GM03348 (cell line): Measurements from ENCODE around the gene UNK.
A peak's percentile ranks its signal among the peaks of the same experiment; 100 is the strongest.
"Not testable (repeated sequence)": the region's sequence is repeated elsewhere in the genome, so short reads cannot be mapped to it uniquely, and the experiment has no call there.

Experiments used
- DNase-seq: peaks from one replicate; pipeline ENCODE4 v3.0.0; 2012; ENCODE audit warnings: low spot score

UNK gene

GRCh38 chr17:75807861-75808260 lies 23.3 kb downstream of the UNK start:
- DNase-seq = no peak

DNA sequence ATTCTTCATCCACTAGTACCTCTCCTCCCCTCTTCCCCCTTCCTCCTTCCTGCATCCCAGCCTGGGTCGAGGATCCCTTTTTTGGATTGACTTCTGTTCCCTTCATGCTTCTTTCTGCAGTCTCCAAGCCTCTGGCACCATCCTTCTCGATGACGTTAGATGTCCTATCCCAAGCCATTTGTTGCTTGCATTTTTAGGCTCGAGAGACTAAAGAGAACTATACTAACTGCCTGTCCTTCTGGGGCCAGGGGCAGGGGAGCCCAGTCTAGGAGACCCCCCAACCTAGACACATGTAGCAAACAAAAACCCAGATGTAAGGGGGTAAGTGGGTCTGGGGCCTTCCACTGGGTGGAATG lies 23.9 kb downstream of the UNK start:
- DNase-seq = no peak

DNA sequence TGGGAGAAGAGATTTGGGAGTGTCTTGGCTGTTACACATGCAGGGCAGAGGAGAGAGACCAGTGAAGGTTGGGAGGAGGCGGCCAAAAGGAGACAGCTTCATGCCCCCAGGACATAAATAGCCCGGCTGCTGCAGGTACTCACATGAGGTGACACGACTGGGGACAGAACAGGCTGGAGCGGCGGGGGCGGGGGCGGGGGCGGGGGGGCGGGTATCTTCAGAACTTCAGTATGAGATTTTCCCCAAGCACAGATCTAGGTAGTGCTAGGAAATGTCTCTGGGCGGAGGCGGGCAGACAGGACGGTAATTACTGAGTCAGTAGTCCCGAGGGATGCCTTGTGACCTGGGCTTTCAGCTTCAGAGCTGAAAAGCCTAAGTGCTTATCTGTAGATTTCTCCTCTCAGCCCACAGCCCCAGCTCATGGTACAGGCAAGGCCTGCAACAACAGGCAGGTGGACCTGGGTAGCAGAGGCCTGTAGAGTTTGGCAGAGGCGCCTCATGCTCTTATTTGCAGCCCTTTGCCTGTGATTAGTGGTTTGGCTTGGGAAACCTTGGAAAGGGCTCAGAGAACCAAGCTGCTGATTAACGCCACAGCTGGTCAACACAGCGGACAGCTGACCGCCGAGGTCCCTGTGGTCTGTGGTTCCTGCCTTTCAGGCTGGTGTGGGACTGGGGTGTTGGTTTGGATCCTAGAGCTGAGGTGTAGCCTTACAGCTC lies 24.5 kb downstream of the UNK start:
- DNase-seq = peak; percentile 72

- no peak for DNase-seq
Observed at GRCh38 chr17:75809631-75810111, 25.1 kb downstream of the UNK start.

DNA sequence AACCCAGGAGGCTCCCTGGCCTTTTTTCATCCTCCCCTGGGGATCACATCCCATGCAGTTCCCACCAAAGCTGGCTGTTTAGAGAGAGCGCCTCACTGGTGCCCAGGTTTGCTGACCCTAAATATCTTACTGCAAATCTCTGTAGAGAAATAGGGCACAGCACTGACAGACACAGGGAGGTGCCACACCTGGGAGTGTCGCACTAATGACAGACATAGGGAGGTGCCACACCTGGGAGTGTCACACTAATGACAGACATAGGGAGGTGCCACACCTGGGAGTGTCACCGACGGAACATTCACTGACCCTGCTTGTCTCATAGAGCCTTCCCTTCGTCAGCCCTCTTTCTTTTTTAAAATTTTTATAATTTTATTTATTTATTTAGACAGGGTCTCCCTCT lies 25.6 kb downstream of the UNK start:
- DNase-seq = no peak

GRCh38 chr17:75810756-75811155 lies 26.1 kb downstream of the UNK start:
- not testable (repeated sequence) for DNase-seq

GRCh38 chr17:75811174-75811573 lies 26.6 kb downstream of the UNK start:
- no peak for DNase-seq

DNA sequence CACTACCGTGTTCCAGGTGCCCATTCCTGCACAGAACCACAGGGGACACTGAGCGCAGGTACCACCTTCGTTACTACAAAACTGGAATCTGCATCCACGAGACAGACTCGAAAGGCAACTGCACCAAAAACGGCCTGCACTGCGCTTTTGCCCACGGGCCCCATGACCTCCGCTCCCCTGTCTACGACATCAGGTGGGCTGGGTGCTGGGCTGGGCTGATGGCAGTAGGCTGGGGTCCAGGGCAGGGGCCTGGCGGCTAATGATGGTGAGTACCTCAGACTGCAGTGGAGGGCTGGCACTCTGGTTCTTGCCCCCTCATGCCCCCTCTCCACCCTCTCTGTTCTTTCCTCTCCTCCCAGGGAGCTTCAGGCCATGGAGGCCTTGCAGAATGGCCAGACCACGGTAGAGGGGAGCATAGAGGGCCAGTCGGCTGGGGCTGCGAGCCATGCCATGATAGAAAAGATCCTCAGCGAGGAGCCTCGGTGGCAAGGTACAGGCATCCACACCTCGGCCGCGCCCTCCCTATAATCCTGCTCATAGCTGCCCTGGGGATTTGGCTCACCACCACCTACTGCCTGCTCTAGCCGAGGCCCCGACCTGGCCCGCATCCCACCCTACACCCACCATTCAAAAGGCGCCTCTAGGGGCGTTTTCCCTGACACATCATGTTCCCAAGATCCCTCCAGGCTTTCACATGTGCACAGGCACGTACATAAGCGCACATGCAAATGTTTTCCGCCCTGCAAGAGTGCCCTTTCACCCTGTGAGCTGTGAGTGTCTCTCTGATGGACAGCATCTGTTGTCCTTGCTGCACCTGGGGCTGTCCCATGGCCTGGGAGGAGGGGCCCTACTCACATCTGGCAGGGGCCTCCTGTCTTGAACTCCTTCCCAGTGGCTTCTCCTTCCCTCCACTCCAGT lies 27.7 kb downstream of the UNK start:
- DNase-seq = no peak

- DNase-seq = no peak
Observed at GRCh38 chr17:75813081-75814020, 28.7 kb downstream of the UNK start.

GRCh38 chr17:75814021-75814395 lies 29.4 kb downstream of the UNK start:
- no peak for DNase-seq

DNA sequence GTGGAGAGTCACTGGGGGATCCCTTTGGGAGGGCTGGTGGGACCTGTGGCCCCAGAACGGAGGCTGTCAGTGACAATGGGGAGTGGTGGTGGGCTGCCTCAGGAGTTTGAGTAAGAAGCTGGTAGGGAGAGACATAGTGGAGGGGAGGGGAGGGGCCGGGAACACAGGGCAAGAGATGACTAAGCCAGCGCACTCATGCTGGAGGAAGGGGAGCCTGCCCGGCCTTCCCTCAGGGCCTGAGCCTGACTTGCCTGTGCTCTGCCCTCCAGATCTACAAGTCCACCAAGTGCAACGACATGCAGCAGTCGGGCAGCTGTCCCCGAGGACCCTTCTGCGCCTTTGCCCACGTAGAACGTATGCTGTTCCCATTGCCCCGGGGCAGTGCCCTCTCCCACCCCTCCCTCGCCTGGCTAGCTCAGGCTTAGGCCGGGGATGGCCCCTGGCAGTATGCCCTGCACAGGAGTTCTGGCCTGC lies 30.3 kb downstream of the UNK start:
- no peak for DNase-seq

GRCh38 chr17:75815399-75815798 lies 30.8 kb downstream of the UNK start:
- no peak for DNase-seq

DNA sequence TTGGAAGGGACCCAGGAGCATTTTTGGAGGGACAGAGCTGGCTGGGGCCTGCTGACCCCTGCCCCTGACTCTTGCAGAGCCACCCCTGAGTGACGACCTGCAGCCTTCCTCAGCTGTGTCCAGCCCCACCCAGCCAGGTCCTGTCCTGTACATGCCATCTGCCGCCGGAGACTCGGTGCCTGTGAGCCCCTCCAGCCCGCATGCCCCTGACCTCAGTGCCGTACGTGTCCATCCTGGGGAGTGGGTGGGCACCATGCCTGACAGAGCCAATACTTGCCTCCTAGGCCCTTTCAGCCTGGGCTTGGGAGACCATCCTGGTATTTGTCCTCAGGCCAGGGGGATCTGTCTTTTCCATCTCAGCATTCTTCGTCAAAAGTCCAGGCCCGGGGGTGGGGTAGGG lies 32.1 kb downstream of the UNK start:
- DNase-seq = no peak

DNA sequence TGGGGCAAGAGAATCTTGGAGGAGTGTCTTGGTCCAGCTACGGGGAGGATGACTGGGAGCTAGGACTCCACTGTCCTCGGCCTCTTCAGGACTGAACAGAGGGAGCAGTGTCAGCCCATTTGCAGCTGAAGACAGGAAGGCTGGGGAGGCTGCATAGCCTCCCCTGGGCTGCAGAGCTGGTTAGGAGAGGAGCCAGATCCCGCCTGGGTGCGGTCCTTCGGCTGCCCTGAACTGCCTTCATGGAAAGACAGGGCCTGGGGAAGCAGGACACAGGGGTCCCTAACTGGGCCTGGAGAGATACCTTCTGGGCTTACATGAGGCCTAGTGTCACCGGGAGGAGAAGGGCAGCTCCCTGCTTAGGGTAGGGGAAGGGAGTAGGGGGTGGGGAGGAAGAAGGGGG lies 33.0 kb downstream of the UNK start:
- DNase-seq = no peak

DNA sequence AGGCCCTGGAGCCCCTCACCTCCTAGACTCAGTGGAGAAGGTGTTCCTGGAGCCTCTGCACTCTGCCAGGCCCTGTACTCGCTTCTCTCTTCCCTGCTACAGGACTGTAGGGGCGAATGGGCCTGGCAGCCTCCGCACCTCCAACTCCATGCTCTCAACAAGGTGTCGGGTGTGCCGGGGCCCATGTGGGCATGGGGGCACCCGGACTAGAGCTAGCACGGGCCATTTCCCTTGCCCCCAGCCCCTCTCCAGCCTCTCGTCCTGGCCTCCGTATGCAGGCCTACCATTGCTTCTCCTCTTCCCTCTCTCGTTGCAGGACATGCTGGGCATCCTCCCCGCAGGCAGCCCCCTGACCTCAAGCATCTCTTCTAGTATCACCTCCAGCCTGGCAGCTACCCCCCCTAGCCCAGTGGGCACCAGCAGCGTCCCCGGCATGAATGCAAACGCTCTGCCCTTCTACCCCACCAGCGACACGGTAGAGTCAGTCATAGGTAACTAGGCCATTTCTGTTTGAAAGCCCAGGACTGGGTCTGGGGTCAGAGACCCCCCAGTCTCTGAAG lies 33.8 kb downstream of the UNK start:
- no peak for DNase-seq

DNA sequence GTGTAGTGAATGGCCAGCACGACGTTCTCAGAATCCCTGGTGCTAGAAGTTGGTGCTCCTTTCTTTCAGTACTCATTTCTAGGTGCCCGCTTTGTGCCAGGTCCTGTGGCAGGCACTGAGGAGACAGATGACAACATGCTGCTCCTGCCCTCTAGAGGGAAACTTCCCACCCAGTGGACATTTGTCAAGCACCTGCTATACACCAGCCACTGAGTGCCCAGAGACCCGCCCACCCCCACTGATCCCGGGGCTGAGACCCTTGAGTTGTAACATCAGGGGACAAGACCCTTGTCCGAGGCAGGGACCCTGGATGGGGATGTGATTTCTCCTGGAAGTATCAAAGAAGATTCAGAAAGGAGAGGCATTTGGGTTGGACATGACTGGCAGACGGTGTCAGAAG lies 34.5 kb downstream of the UNK start:
- no peak for DNase-seq

- DNase-seq = no peak
Observed at GRCh38 chr17:75819678-75820077, 35.1 kb downstream of the UNK start.

DNA sequence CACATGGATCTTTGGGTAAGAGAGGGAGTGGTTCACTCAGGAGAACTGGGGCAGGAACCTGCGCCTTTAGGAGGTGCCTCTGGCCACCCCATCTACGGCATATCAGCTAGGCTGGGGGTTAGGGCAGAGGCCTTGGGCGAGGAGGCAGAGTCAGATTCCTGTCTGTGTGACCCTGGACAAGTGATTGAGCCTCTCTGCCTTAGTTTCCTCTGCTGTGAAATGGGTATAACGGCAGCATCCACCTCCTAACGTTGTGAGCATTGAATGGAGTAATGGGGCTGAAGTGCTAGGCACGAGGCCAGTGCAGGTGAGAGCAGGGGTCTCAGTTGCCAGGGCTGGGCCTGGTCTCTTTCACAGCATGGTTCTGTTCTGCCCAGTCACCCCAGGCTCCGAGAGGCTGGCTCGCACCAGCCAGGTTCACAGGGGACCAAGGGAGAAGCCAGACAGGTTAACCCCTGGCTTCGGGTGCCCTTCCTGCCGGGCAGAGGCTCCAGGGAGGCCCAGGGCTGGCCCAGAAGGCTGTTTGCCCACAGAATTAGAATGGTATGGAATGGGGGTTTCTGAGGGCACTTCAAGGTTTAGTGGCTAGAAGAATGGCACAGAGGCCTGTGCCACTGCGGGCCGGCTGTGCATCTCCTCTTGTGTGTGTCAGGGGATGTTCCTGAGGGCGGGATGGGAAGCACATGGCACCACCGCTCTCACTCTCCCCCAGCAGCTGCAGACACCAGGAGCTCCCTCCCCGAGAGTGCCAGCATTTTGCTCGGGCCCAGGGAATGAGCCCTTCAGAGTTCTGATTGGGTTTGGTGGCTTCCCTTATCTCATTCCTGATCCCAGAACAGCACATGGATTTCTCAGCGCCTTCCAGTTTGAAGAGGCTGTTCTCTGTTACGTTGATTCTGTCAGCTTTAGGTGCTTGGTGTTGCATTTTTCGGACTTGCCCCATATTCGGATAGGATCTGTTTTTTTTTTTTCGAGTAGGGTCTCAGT lies 35.8 kb downstream of the UNK start:
- no peak for DNase-seq

DNA sequence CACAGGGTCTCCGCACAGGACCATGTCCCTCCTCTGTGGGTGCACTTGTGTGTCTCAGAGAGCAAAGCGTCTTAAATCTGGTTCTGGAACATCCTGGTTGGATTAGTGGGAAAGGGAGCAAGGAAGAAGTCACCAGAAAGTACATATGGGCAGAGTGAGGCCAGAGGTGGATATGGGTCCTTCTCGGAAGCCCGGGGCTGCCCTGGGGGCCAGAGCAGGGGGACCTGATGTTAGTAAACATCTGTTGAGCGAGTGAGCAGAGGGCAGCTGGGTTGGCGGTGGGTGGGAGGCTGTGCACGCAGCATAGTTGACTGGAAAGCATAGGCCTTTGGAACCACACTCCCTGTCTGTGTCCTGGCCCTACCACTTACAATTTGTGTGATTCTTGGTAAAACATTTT lies 36.9 kb downstream of the UNK start:
- no peak for DNase-seq

DNA sequence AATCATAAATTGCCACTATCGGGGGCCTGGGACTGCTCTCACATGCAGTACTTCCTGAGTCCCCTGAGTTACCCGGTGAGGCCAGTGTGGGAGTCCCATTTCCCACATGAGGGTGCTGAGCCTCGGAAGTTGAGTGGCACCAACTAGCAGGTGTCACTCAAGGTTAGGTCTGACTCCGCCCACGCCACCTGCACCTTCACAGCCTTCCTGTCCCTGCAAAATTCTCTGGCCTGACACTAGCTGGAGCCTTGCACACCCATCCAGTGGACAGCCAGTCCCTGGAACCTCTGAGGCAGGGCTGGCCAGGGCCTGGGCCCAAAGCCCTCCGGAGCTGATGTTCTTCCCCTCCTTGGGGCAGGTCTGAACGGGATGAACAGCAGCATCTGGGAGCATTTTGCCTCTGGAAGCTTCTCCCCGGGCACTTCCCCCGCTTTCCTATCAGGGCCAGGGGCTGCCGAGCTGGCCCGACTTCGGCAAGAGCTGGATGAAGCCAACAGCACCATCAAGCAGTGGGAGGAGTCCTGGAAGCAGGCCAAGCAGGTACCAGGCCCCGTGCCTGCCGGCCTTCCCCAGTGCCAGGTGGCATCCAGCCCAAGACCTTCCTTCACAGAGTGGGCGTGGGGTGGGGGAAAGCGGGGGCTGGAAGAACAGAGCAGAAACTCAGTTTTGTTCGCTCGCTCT lies 37.7 kb downstream of the UNK start:
- no peak for DNase-seq
